Epithelial cell of proximal tubule (primary cell): Measurements from ENCODE around the gene PODXL. TPM values are rescaled to one million over a fixed set of nuclear protein-coding genes. Genes with fewer than 3 reads are reported as not detected.
"Not testable (repeated sequence)": the region's sequence is repeated elsewhere in the genome, so short reads cannot be mapped to it uniquely, and the experiment has no call there.

Source experiments
- DNase-seq: peaks from one replicate; pipeline ENCODE4 v3.0.0-alpha.2; 2011; ENCODE audit warnings: low read depth
- H3K4me3 ChIP-seq: 2 replicates; pipeline ENCODE4 v1.5.1; 2011; ENCODE audit warnings: low read depth, mild to moderate bottlenecking, low read length
- CTCF ChIP-seq: conservative IDR thresholded peaks from 2 replicates; pipeline ENCODE4 v1.5.1; 2012; ENCODE audit warnings: low read depth, mild to moderate bottlenecking, low read length
- total RNA-seq: library from RNA; depleted of rRNA; stranded (reverse); fragments of >200 nt; gene quantifications from 2 replicates; pipeline ENCODE4 v1.2.3, GENCODE V29; 2015

The PODXL gene
- total RNA-seq, 1 donor from 2014 or later: 26.3 TPM

- no peak overlapping the region for H3K4me3 ChIP-seq
- no peak for DNase-seq
- no peak for TF ChIP-seq CTCF
These were observed 85.0 kb downstream of the PODXL start for GRCh38 chr7:131471250-131472004.

DNA sequence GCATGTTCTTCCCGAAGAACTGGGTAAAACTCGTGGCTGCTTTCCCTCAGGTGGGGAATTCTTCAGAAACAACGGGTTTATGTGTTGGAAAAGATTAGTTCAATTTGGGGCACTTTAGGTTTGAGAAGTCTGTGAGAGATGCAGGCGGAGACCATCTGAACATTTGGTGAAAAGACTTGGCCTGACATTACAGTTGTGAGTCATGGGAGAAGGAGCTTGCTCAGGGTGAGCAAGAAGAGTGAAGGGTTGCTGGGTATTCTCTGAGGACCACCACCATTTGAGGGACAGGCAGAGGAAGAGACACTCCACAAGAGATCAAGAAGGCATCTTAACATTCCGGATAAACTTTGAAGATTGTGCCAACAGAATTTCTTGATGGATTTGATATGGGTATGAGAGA, 88.6 kb downstream of the PODXL start:
- no peak for TF ChIP-seq CTCF
- no peak for DNase-seq
- H3K4me3 ChIP-seq: no peak overlapping the region

- DNase-seq: no peak
- no peak for TF ChIP-seq CTCF
- no peak overlapping the region for H3K4me3 ChIP-seq
These were observed 89.6 kb downstream of the PODXL start for GRCh38 chr7:131466735-131467365.

- not testable (repeated sequence) for H3K4me3 ChIP-seq, DNase-seq
These were observed 93.7 kb downstream of the PODXL start for GRCh38 chr7:131462715-131463114.

GRCh38 chr7:131462059-131462458, 94.4 kb downstream of the PODXL start:
- no peak for TF ChIP-seq CTCF
- no peak overlapping the region for H3K4me3 ChIP-seq
- DNase-seq: no peak

- peak; percentile 36 for DNase-seq
- H3K4me3 ChIP-seq: no peak overlapping the region
- TF ChIP-seq CTCF: no peak
These were observed 97.2 kb downstream of the PODXL start for GRCh38 chr7:131459256-131459655.

GRCh38 chr7:131456338-131456737, 100.1 kb downstream of the PODXL start:
- DNase-seq: no peak
- no peak overlapping the region for H3K4me3 ChIP-seq
- no peak for TF ChIP-seq CTCF
